NCI-H2227 (cell line): ENCODE results near the gene WDR20.

Experiments
- DNase-seq: peaks from one replicate; lab custom pipeline; 2025; ENCODE audit not compliant: unreplicated experiment; lab: John Stamatoyannopoulos, UW

Gene WDR20

DNA sequence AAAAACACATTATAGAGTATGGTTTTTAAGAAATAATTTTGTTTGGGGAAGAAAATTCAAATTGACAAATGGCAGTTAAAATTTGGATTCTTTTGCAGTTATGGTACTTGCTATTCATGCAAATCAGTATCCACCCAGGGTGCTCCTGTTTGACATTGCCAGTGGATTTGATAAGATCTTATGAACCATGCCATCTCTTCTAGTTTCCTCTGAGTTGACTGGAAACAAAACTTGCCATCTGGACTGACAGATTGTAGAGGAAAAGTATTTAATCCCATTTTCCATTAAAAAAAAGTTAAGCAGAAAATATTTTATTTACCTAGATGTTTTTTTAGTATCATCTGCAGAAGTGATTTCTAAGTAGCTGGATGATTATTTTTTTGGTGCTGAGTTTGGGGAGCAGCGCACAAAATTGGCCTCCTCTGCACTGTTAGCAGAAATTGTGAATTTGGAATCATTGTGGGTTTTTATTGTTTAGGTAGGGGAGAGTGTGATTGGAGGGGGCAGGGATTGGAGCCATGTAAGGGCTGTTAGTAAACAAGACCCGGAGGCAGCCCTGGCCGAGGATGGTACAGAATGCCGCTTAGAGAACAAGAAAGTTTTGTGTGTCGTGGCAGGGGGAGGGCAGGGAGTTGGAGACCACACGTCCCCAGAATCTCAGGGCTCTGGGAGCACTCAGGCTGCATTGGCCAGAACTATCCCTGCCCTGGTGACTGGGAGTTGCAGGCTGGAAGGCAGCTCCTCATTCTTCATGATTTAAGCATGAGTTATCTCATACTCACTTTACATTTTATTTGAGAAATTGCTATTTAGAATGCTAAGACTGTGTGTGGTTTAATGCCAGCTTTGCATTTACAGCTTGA, 56.6 kb downstream of the WDR20 start:
- DNase-seq = no peak

DNA sequence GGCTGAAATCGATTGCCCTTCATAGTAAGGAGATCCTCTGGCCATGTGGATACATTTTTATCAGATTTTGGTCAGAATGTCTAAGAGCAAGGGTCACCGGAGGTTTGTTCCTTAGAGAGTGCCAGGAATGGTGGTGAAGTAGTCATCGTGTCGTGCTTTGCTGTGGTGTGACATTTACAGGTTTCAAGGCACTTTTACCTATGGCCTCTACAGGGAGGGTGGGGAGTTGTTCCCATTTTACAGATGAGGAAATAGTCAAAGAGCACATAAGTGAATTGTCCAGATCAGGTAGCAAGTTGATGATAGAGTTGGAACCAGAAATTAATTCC, 57.2 kb downstream of the WDR20 start:
- DNase-seq = no peak

DNA sequence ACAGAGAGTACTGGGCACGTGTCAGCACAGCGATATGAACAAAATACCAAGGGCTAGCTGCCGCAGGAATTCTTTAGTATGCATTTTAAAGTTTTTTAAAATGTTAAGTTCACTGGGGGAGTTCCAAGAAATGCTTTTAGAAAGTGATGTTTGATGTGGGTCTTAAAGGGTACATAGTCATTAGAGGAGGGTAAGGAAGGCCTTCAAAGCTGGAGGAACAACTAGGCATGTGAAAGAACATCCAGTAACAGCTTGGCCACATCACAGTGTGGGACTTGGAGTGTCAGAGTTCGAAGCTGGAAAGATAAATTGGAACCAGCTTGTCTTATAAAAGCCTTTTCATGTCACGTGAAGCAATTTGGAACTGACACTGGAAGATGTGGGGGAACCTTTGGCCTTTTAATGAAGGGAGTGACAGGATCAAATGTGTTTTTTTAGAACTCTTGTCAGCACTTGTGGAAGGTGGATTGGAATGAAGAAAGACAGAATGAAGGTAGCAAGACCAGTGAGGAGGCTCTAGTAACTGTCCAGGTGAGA, 57.7 kb downstream of the WDR20 start:
- DNase-seq = no peak

DNA sequence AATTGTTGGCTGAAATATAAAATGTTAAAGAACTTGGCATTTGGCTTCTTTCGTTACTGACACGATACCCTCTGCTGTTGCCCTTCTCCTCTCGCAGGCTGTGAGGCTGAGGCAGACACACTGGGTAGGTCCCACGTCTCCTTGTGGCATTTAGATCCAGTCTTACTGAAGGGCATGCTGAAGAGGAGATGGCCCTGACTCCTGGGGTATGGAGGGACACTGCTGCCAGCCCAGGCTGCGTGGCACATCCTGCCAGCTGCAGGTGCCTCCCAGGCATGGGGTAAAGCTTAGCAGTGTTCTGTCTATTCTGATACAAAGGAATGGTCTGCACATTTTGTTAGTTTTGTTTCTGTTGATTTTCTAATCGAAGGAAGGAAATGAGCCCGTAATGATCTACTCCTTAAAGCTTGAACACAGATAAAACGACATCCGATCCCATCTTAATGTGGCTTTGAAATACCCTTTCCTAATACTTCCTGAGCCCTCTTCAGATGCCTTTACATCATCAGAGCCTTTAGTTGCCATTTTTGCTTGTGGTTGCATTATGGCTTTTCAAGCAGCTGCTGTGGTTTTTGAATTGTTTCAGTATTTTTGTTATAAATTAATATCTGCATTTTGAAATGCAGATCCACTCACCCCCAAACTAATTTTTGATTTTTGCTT, 61.1 kb downstream of the WDR20 start:
- no peak for DNase-seq

DNA sequence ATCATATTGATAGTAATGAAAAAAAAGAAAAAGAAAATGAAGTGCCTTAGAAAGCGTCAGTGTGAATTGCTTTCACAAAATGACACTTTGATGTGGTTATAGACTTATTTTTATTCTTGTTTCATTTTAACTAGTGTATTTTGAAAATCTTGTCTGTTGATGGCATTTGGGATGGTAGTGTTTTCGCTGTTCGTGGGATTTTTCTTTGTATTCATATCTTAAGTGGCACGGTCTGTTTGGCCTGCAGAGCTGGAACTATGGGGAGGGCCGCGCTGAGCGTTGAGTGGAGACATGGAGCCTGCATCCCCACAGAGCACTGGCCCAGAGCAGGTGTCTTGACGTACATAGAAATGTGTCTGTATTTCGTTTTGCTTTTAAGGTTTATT, 61.6 kb downstream of the WDR20 start:
- DNase-seq = no peak

DNA sequence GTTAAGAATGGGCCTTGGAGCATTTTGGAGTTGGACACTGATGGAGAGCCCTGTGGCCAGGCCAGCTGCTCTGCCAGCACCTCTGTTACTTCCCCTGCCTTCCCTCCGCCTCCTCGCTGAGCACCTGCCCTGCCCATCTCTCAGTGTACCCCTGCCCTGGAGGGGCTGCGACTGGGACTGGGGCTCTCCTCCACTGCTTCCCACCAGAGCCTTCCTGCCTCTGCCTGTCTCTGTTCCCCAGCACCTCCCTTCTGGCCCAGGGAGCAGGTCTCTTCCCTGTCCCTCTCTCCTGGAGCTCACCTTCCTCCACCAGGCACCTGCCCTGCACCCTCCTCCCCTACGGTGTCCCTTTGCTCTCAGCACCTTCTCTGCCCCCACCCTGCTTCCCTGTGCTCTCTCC, 62.1 kb downstream of the WDR20 start:
- DNase-seq = no peak

DNA sequence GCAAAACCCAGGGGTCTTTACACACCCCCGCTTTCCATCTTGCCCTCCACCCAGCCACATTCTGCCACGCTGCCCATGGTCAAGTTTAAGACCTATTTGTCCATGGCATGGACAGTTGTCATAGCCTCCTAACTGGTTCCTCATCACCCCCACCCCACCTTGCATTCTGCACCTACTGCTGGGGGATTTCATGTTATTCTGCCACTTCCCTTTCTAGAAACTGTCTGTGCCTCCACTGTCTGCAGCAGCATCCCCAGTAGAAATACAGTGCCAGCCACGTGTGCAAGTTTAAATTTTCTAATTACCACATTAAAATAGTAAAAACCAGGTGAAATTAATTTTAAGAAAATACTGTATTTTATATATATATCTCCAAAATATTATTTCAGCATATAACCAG, 63.2 kb downstream of the WDR20 start:
- DNase-seq = no peak

DNA sequence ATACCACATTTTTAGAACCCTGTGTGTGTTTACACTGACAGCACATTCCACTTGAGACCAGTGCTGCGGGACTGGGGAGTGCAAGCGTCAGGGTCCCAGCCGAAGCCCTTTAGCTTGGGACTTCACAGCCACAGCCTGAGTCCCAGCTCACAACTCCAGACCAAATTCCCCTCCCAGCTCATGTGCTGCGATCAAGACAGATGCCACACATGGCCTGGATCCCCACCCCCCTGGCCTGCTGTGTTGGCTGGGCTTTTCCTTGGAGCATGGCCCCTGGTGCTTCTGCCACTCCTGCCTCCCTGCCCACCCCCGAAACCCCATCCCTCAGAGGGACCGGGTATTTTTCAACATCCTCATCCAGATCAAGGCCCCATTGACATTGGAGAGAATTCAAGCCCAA, 63.7 kb downstream of the WDR20 start:
- no peak for DNase-seq

DNA sequence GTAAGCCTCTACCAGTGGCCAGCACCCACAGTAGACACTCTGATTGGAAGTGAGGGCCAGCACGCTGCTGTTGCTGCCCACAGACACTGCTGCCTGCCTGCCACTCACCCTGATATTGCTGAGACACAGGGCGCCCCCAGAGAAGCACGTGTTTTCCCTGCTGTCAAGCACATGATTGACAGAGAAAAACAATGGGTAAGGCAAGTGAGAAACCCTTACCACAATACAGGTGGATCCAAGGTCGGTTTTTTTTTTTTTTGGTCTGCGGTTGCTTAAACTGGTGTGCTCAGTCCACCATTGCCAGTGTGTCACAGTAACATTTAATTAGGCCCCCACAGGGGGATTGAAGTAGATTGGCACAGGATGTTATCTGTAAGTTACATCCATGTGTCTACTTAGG, 65.9 kb downstream of the WDR20 start:
- no peak for DNase-seq

DNA sequence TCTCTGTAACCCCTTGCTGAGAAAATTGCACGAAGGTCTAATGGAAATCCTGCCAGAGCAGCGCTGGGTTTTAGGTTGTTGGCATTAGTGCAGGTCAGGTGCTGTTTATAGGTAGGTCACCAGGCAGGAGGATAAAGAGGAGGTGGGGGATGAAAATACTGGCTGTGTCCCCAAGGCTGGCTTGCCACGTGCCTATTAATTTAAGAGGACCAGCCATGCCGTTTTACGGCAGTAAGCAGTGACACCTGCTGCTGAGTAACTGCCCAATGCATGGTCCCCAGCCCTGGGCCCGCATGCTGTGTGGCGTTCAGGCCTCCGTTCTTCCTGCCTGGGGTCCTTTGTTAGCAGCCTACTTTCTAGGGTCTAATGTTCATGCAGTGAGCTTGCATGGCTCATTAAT, 67.2 kb downstream of the WDR20 start:
- DNase-seq = peak; percentile 80

DNA sequence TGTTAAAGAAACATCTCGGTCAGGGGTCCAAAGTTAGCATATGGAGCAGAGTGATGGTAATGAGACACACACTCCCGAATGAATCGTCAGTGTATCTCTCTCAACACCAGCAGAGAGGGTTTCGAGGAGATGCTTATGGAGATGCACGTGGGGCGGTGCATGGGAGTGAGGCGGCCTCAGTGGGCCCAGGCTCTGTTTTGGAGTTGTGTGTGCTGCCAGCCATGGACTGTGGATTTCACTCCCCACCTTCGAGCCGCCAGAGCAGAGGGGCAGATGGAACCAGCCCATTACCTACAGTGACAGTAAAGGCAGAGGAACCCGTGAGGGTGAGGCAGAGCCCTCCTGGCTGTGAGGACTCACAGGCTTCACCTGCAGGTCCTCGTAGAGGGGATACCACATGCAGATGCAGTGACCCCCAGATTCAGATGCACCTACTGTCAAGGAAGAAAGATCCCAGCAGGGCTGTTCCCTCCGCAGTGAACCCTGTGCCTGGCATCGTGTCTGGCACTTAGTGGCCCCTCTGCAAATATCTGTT, 68.2 kb downstream of the WDR20 start:
- DNase-seq = no peak

DNA sequence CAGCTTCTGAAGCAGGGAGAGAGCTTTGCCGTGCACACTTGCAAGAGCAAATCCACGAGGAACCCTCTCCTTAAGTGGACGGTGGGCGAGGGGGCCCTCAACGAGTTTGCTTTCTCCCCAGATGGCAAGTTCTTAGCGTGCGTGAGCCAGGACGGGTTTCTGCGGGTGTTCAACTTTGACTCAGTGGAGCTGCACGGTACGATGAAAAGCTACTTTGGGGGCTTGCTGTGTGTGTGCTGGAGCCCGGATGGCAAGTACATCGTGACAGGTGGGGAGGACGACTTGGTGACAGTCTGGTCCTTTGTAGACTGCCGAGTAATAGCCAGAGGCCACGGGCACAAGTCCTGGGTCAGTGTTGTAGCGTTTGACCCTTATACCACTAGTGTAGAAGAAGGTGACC, 69.0 kb downstream of the WDR20 start:
- DNase-seq = no peak

DNA sequence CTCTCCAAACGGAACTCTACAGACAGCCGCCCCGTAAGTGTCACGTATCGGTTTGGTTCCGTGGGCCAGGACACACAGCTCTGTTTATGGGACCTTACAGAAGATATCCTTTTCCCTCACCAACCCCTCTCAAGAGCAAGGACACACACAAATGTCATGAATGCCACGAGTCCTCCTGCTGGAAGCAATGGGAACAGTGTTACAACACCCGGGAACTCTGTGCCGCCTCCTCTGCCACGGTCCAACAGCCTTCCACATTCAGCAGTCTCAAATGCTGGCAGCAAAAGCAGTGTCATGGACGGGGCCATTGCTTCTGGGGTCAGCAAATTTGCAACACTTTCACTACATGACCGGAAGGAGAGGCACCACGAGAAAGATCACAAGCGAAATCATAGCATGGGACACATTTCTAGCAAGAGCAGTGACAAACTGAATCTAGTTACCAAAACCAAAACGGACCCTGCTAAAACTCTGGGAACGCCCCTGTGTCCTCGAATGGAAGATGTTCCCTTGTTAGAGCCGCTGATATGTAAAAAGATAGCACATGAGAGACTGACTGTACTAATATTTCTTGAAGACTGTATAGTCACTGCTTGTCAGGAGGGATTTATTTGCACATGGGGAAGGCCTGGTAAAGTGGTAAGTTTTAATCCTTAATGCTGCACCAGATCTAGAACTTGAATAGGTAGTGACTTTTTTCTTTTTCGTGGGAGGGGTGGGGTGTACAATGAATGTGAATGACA, 69.7 kb downstream of the WDR20 start:
- DNase-seq = no peak

DNA sequence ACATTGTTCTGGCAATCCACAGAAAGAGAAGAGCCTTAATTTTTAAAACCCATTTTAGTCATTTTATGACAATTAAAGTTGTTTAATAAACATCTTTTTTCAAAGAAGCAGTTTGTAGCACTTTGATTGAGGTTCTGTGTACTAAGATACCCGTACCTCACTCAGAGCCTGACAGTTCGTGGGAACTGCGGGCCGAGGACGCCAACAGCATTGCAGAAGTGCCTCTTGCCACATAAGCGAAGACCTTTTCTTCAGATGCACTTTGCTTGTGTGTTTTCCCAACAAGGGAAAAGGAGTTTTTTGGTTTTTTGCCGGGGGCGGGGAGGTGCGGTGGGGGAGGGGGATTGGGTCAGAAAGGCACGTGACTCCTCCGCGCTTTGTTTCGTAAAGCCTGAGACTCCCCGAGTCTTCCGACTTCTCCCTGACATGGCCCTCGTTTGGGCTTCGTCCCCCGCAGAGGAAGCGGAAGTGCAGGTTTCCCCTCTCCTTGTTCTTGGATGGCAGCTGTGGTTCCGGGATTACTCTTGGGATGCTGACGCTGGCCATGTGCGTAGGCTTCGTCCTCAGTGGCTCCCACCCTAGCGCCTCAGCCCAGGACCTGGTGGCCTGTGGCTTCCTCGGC, 70.8 kb downstream of the WDR20 start:
- DNase-seq = no peak

DNA sequence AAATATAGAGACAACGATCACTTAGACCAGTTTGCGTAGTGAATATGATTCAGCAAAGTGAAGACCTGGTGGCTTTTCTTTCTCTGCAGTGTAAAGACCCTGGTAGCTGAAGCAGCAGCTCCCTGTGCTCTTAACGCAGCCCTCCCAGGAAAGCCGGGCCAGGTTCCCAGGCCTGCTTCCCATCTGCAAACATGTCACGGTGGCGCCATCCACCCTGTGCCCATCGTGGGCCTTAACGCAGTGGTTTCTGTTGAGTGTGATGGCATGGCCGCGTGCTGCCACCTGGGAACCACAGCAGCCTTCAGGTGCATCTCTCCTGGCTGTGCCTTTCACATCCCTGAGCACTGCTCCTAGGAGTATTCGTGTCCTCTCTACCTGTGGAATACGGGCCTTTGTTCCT, 71.5 kb downstream of the WDR20 start:
- no peak for DNase-seq

DNA sequence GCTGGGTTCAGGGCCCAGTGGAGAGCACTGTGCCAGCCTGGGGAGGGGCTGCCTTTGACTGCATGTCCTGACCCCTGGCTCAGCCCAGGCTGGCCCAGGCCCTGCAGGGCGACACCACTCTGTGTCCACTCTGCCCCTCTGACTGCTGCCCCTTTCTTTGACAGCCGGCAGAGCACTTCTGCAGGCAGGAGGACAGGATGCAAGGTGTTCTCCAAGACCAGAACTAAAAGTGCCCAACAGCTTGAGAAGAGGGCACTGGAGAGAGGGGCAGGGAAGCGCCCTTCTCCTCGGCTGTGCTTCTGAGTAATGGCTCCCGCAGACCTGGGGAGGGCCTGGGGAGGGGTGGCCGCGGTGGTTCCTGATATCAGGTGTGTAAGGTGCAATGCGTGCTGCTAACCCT, 72.7 kb downstream of the WDR20 start:
- no peak for DNase-seq

DNA sequence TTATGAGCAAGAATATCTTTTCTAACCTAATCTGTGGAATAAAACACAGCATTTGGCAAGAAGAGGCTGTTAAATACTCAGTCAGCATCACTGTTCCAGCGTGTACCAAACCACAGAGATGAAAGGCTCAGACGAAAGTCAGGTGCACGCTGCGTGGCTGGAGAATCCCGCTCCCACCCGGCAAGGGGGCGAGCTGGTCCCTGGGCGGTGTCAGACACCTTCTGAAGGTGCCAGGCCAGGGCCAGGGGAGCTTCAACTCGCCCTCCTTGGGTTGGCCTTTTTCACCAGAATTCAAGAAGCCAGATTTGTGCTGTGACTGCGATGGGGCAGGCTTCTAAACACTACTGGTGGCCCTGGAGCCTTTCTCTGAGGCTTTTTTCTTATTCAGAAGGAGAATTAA, 73.1 kb downstream of the WDR20 start:
- DNase-seq = no peak

DNA sequence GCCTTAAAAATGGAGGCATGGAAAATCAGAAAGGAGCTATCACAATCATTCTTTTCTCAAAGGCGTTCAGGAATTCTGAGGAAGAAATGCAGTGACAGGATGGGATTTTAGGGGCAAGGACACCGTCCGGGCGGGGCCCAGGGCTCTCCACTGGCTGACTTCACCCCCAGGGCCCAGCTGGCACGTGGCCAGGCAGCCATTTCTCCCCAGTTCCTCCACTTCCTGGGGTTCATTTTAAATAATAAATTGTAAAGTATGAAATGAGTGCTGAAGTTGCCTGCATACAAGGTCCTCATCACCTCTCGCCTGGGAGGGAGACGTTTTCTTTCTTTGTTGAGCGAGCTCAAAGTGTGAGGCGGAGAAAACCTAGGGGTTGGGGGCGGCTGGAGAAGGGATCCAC, 73.8 kb downstream of the WDR20 start:
- no peak for DNase-seq

DNA sequence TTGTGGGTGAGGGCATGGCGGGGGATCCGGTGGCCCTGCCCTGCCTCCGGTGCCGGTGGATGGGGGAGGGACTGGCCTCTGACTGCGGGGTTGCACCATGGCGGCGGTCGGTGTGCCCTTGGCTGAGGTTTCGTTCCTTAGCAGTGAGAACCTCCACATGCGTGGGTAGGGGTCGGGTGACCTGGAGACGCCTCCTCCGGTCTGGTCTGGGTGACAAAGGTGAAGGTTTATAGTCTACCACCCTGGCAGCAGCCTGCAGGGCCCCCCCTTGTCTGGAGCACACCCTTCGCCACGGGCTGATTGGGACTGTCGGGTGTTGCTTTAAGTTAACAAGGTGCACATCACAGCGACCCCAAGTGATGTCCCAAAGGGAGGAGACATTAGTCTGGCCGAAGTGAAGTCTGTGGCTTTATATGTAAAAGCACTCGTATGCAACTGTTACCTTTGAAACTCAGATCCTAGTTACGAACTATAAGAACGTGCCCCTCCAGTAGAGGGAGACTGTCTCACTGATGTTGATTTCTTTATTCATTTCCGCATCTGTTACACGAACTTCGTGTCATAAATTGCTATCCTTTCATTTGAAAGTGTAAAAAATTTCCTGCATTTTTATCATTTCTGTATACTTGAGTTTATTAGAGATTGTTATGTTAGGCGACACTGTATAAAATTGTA, 74.4 kb downstream of the WDR20 start:
- DNase-seq = no peak

DNA sequence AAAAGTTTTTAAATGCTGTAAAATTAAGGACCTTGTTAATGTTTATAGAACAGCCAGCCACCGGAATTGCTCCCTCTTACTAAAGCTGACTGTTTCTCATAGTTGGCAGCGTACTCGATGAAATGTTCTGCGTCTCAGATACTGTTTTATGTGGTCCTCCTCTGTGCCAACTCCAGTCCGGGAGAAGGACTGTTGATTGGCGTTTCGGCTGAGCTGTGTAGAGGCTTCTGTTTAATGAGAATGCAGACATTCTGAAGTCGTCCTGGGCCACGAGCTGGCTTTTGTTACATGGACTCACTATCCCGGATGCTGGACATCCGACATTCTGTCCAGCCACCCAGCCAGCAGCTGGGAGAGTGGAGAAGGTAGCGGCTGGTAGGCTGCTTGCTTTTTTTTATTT, 75.4 kb downstream of the WDR20 start:
- no peak for DNase-seq
